Coronary artery (tissue), 2 donors: ENCODE data around the gene TRPT1.

Source experiments
- DNase-seq: peaks from one replicate; pipeline ENCODE4 v3.0.0-alpha.2; 2017; ENCODE audit warnings: low spot score
- H3K27ac ChIP-seq, 2 donors: fragments of 200-600 bp; sonication (generic); one replicate each; pipeline ENCODE4 v1.5.1; 2016 to 2019
- H3K4me3 ChIP-seq: fragments of 200-600 bp; sonication (generic); 2 replicates; pipeline ENCODE4 v1.5.1; 2016; ENCODE audit warnings: mild to moderate bottlenecking, moderate library complexity
- CTCF ChIP-seq: fragments of 200-600 bp; sonication (generic); IDR thresholded peaks from one replicate; pipeline ENCODE4 v1.5.1; 2019; ENCODE audit warnings: antibody characterized with exemption

Gene TRPT1

GRCh38 chr11:64251753-64252002 is 25.7 kb upstream of the TRPT1 start:
- peak overlapping the region; percentile 67 to 80 for H3K27ac ChIP-seq
- no peak for TF ChIP-seq CTCF
- peak overlapping the region; percentile 83 for H3K4me3 ChIP-seq
- DNase-seq = no peak

- H3K4me3 ChIP-seq = peak within 1 kb of the TSS; percentile 83
- DNase-seq = no peak
- peak; percentile 83 for TF ChIP-seq CTCF
- H3K27ac ChIP-seq = peak within 1 kb of the TSS; percentile 67 to 80
These were observed 25.2 kb upstream of the TRPT1 start, which contains the start of gene PLCB3 for GRCh38 chr11:64251016-64251752. TSS of gene PLCB3 (plus strand) at chr11:64251530. CDS start at chr11:64251650, 120 bp downstream.

- Histone ChIP-seq H3K27ac (peak overlapping the region; percentile 28 to 80), H3K4me3 (peak overlapping the region; percentile 83)
- DNase-seq = no peak
- TF ChIP-seq CTCF = no peak
These were observed 24.5 kb upstream of the TRPT1 start for GRCh38 chr11:64250415-64251015.

- no peak overlapping the region for H3K4me3 ChIP-seq
- no peak for TF ChIP-seq CTCF
- no peak overlapping the region for H3K27ac ChIP-seq
- DNase-seq = no peak
These were observed 23.8 kb upstream of the TRPT1 start for GRCh38 chr11:64249563-64250414.

- Histone ChIP-seq H3K4me3 (no peak overlapping the region), H3K27ac (no peak overlapping the region)
- no peak for TF ChIP-seq CTCF
- DNase-seq = no peak
These were observed 23.1 kb upstream of the TRPT1 start for GRCh38 chr11:64249038-64249437.

- no peak for DNase-seq
- no peak overlapping the region for H3K4me3 ChIP-seq
- no peak overlapping the region for H3K27ac ChIP-seq
- no peak for TF ChIP-seq CTCF
These were observed 22.6 kb upstream of the TRPT1 start for GRCh38 chr11:64248578-64248977.
